Spleen (tissue), 11 donors: Measurements from ENCODE around the gene LONRF3. TPM values are rescaled to one million over a fixed set of nuclear protein-coding genes. Genes with fewer than 3 reads are reported as not detected.

Experiments
- DNase-seq: peaks from one replicate; pipeline ENCODE4 v3.0.0-alpha.2; 2020
- H3K27ac ChIP-seq, 8 donors: fragments of 200-600 bp; sonication (generic) in 7 of 8; 1 replicate in 4 of 8; 2 replicates in 4 of 8; pipeline versions ENCODE4 v1.5.0 to v1.8.0; 2016 to 2021; ENCODE audit warnings: inconsistent platforms in 4 of 8, mild to moderate bottlenecking in 4 of 8, moderate library complexity in 1 of 8
- H3K27me3 ChIP-seq, 7 donors: fragments of 200-600 bp; sonication (generic) in 6 of 7; replicated peaks in 1 of 7; 1 replicate in 4 of 7; 2 replicates in 3 of 7; pipeline versions ENCODE4 v1.5.0 to v1.8.0; 2016 to 2021; ENCODE audit warnings: inconsistent platforms in 3 of 7, mild to moderate bottlenecking in 1 of 7
- H3K36me3 ChIP-seq, 6 donors: fragments of 200-600 bp; sonication (generic) in 5 of 6; 1 replicate in 4 of 6; 2 replicates in 2 of 6; pipeline versions ENCODE4 v1.5.0 to v1.8.0; 2016 to 2021; ENCODE audit warnings: inconsistent platforms in 2 of 6
- H3K4me1 ChIP-seq, 6 donors: fragments of 200-600 bp; sonication (generic) in 5 of 6; 1 replicate in 3 of 6; 2 replicates in 3 of 6; pipeline versions ENCODE4 v1.5.0 to v1.8.0; 2016 to 2021; ENCODE audit warnings: inconsistent platforms in 3 of 6
- H3K4me3 ChIP-seq, 8 donors: fragments of 200-600 bp; sonication (generic) in 7 of 8; 1 replicate in 4 of 8; 2 replicates in 4 of 8; pipeline versions ENCODE4 v1.5.0 to v1.8.0; 2016 to 2021; ENCODE audit warnings: inconsistent platforms in 4 of 8, mild to moderate bottlenecking in 4 of 8, moderate library complexity in 2 of 8
- H3K9me3 ChIP-seq, 8 donors: fragments of 200-600 bp; sonication (generic) in 7 of 8; 1 replicate in 4 of 8; 2 replicates in 4 of 8; pipeline versions ENCODE4 v1.5.0 to v1.8.0; 2016 to 2021; ENCODE audit warnings: inconsistent platforms in 4 of 8
- POLR2A ChIP-seq, 3 donors: fragments of 450-650 bp; IDR thresholded peaks; one replicate each; pipeline ENCODE4 v1.5.1; 2017; ENCODE audit warnings: antibody characterized with exemption in 3 of 3, mild to moderate bottlenecking in 1 of 3
- POLR2AphosphoS5 ChIP-seq, 3 donors: sonication (generic); formaldehyde crosslinking; IDR thresholded peaks; one replicate each; pipeline ENCODE4 v1.5.1; 2017; ENCODE audit warnings: antibody characterized with exemption in 3 of 3
- WGBS, 5 donors: extraction: QIAGEN DNeasy Blood & Tissue Kit in 3 of 5; methylation state at CpG; one replicate each; pipeline versions ENCODE4 v1.1.5 to v1.1.7; 2013 to 2018; 5-methylcytosine and 5-hydroxymethylcytosine counted together
- intact Hi-C: fragments of 100-400 bp; cut with DNase I; formaldehyde crosslinking; loops from one replicate; pipeline ENCODE4 v1.15.0; 2023; ENCODE audit warnings: low total_unique reads
- polyA plus RNA-seq, 3 donors: library from polyadenylated mRNA; stranded (reverse); fragments of 200-250 nt; gene quantifications; one replicate each; pipeline ENCODE4 v1.2.1, GENCODE V29; 2013
- total RNA-seq, 7 donors: library from RNA; depleted of rRNA in 3 of 7; stranded (reverse); fragments of >200 nt in 3 of 7; fragmentation: NEBNext Ultra II Directional in 4 of 7; extraction: Animal tissue kit (Norgen Biotek cat#: 25700) in 4 of 7; gene quantifications; one replicate each; pipeline versions ENCODE4 v1.1.0 to v1.2.1, GENCODE V29; 2016 to 2021
- TF ChIP-seq, protein P1 (sequence below), 11 experiments: fragments of 200-600 bp in 7 of 11; fragments of 450-650 bp in 4 of 11; sonication (generic) in 4 of 11; IDR thresholded peaks in 8 of 11; conservative IDR thresholded peaks in 3 of 11; 1 replicate in 7 of 11; 2 replicates in 4 of 11; pipeline versions ENCODE4 v1.4.0 to v1.8.0; 2016 to 2021; ENCODE audit warnings: antibody characterized with exemption in 11 of 11, inconsistent platforms in 4 of 11, mild to moderate bottlenecking in 1 of 11
- donor health status: healthy with polysubstance abuse.
- donor health status: DM: no; HTN: no; CAD: no; lungs with moderate emphysema.
- donor health status: DM: no; HTN: no; CAD: no.
- donor health status: Bipolar disorder and iron deficiency.
- donor health status: healthy.
- donor health status: DM: no; HTN: no; CAD: no.
- donor health status: DM: yes; HTN: yes; CAD: no.

LONRF3 gene
- total and polyA plus RNA-seq, 10 donors, result 0.11 to 4.3 (median 2.1) TPM

DNA sequence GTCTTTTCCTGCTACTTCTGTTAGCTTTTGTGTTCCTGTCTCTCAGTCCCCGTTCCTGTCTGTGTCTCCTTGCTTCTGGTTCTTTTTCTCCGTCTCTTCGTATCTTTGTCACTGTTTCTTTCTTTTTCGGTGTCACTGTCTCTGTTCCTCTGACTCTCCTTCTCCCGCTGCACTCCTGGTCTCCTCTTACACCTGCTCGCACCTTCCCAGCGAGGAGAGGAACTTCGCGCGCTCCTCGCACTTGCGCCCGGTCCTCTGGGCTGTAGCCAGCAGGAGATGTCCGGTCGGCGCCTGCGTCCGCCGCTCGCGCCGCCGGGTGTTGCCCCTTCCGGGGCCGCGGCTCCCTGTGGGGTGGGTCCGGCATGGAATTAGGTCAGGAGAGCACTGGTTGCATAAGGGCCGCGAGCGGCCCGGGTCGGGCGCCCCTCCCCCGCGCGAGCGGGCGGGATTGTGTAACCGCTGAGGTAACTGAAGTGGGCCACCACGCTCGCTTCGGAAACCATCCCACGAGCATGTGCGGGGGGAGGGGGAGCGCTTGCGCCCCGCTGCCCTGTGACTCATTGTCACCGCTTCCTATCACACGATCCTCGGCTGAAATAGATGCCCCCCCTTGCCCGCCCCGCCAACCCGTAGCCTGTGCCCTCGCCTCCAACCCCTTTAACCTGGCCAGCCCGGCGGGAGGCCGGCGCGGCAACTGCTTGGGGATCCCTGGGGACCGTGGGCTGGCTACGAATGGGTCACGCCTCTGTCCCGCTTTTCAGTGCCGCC lies 1.6 kb downstream of the LONRF3 start:
- intact Hi-C loops, result no loop called here
- Histone ChIP-seq H3K9me3 (no peaks in the 10 kb centered on the region), H3K4me1 (peaks cover 0 to 45% (median 16%) of the 10 kb centered on the region in 6 donors), H3K27me3 (peaks cover 0 to 47% (median 22%) of the 10 kb centered on the region in 7 donors), H3K36me3 (no peaks in the 10 kb centered on the region), H3K4me3 (peak overlapping the region; percentile 21 to 72 (median 46)), H3K27ac (peak overlapping the region in 3 of 8 donors; percentile 65 to 74 (median 74))
- DNase-seq, result peak; percentile 84
- 0 to 42% (median 1%) methylated on average over 14 to 63 of the region's 64 CpGs for WGBS, 5 donors
- peak in 2 of 3 donors; percentile 4 to 60 for TF ChIP-seq POLR2AphosphoS5 (IDR thresholded peaks at IDR 0.05)
- no peak for TF ChIP-seq POLR2A (IDR thresholded peaks at IDR 0.05)

DNA sequence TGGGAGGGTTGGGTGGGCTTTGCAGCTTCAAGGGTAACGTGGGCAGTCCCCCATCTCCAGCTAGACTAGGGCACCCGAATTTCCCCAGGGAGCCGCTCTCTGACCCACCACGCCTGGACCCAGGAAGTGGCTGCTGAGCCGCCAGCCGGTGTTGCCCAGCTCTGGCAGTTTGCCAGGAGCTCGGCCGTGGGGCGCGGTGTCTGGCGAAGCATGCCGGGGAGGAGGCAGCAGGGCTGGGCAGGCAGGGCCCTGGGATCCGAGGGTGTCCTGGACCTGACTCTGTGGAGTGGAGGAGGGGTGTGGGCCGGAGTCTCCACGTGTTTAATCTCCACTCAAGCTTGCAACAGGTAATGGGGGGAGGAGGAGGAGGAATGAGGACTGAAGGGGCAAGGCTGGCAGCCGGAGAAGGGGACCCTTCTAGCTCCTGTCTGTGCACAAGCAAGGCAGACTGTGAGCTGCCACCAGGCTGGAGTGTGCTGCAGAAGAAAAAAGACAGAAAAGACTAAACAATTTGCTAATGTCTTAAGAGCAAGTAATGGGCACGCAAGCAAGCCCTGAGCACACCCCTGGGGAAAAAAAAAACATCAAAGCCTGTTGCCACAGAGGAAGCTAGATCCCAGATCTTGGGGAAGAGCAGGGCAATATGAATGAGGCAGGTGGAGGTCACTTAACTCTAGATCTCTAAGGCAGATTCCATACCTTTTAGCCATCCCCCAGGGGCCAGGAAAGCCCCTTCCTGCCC lies 2.4 kb downstream of the LONRF3 start:
- Histone ChIP-seq H3K27ac (peak overlapping the region in 3 of 8 donors; percentile 65 to 74 (median 74)), H3K9me3 (no peaks in the 10 kb centered on the region), H3K4me1 (peaks cover 0 to 45% (median 16%) of the 10 kb centered on the region in 6 donors), H3K4me3 (peak overlapping the region in 6 of 8 donors; percentile 36 to 72 (median 46)), H3K27me3 (peaks cover 0 to 42% (median 22%) of the 10 kb centered on the region in 7 donors), H3K36me3 (no peaks in the 10 kb centered on the region)
- intact Hi-C loops, result no loop called here
- 6 to 45% (median 24%) methylated on average over 6 to 17 of the region's 17 CpGs for WGBS, 5 donors
- no peak for TF ChIP-seq POLR2AphosphoS5 (IDR thresholded peaks at IDR 0.05)
- TF ChIP-seq POLR2A (IDR thresholded peaks at IDR 0.05), result no peak
- TF ChIP-seq, protein P1, sequence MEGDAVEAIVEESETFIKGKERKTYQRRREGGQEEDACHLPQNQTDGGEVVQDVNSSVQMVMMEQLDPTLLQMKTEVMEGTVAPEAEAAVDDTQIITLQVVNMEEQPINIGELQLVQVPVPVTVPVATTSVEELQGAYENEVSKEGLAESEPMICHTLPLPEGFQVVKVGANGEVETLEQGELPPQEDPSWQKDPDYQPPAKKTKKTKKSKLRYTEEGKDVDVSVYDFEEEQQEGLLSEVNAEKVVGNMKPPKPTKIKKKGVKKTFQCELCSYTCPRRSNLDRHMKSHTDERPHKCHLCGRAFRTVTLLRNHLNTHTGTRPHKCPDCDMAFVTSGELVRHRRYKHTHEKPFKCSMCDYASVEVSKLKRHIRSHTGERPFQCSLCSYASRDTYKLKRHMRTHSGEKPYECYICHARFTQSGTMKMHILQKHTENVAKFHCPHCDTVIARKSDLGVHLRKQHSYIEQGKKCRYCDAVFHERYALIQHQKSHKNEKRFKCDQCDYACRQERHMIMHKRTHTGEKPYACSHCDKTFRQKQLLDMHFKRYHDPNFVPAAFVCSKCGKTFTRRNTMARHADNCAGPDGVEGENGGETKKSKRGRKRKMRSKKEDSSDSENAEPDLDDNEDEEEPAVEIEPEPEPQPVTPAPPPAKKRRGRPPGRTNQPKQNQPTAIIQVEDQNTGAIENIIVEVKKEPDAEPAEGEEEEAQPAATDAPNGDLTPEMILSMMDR (IDR thresholded peaks at IDR 0.05 in 8 of 11, conservative IDR thresholded peaks at IDR 0.05 in 3 of 11), result no peak
- peak; percentile 84 for DNase-seq

DNA sequence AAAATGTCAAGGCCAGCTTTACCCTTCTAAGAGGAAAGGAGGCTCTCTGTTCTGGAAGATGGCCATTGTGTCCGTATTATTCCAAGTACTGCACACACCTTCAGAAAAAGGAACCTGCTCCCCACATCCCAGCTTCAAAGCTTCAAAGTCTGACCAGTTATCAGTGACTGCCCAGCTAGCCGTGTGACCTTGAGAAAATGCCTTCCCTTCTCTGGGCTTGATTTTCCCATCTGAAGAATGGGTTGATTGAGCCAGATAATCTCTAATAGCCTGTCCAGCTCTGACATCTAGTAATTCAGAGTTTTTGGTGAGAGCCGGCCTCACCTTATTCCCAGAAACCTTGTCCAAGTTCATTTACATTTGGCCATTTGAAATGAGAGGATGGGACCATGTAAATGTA lies 3.0 kb downstream of the LONRF3 start:
- DNase-seq, result no peak
- no peaks in the 10 kb centered on the region for H3K36me3 ChIP-seq
- H3K27me3 ChIP-seq, result peaks cover 0 to 36% (median 17%) of the 10 kb centered on the region in 7 donors
- H3K9me3 ChIP-seq, result no peaks in the 10 kb centered on the region
- intact Hi-C loops, result no loop called here
- no peak overlapping the region for H3K4me3 ChIP-seq
- TF ChIP-seq POLR2AphosphoS5 (IDR thresholded peaks at IDR 0.05) (no peak), POLR2A (IDR thresholded peaks at IDR 0.05) (no peak)
- TF ChIP-seq, protein P1 (IDR thresholded peaks at IDR 0.05 in 8 of 11, conservative IDR thresholded peaks at IDR 0.05 in 3 of 11), result no peak
- H3K27ac ChIP-seq, result no peak overlapping the region
- H3K4me1 ChIP-seq, result peaks cover 0 to 45% (median 16%) of the 10 kb centered on the region in 6 donors
- WGBS, 5 donors, result 82 to 100% (median 87%) methylated on average over 3 of the region's 3 CpGs

DNA sequence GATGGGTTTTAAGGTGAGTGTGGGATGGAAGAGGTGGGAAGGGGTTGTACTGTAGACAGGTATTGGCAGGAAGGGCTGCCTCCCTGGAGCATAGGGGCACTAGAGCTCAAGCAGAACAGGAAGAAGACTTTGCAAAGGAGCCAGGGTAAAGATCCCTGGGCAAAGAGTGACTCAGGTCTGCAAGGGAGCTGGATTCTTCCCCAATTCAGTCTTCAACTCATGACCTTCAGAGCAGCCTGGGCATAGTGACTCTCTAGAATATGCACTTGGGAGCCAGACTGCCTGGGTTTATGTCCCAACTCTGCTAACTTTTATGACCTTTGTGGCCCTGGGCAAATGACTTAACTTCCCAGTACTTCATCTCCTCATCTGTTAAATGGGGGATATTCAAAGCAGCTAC lies 4.0 kb downstream of the LONRF3 start:
- no peak for DNase-seq
- no peak overlapping the region for H3K4me3 ChIP-seq
- peaks cover 0 to 26% (median 8%) of the 10 kb centered on the region in 7 donors for H3K27me3 ChIP-seq
- H3K36me3 ChIP-seq, result peaks cover 0 to 5% (median 0%) of the 10 kb centered on the region in 6 donors
- TF ChIP-seq POLR2A (IDR thresholded peaks at IDR 0.05) (no peak), POLR2AphosphoS5 (IDR thresholded peaks at IDR 0.05) (no peak)
- TF ChIP-seq, protein P1 (IDR thresholded peaks at IDR 0.05 in 8 of 11, conservative IDR thresholded peaks at IDR 0.05 in 3 of 11), result no peak
- no peaks in the 10 kb centered on the region for H3K9me3 ChIP-seq
- intact Hi-C loops, result no loop called here
- no peak overlapping the region for H3K27ac ChIP-seq
- peaks cover 0 to 39% (median 14%) of the 10 kb centered on the region in 6 donors for H3K4me1 ChIP-seq
